Thoracic aorta (tissue), 2 donors: ENCODE measurements around the gene NADSYN1. TPM values are rescaled to one million over a fixed set of nuclear protein-coding genes. Genes with fewer than 3 reads are reported as not detected.
A peak's percentile ranks its signal among the peaks of the same experiment; 100 is the strongest.

Experiments
- ATAC-seq: fragments of 150-250 bp; one replicate; pipeline ENCODE4 v1.8.0; 2017; ENCODE audit warnings: low read depth; ENCODE audit not compliant: insufficient number of reproducible peaks, low FRiP score
- DNase-seq: peaks from one replicate; pipeline ENCODE4 v3.0.0-alpha.2; 2020; ENCODE audit warnings: low spot score
- H3K27ac ChIP-seq, 2 donors: fragments of 200-600 bp; sonication (generic); 1 replicate in 1 of 2; 2 replicates in 1 of 2; pipeline ENCODE4 v1.5.1; 2016; ENCODE audit warnings: mild to moderate bottlenecking in 2 of 2, moderate library complexity in 2 of 2
- H3K27me3 ChIP-seq: fragments of 200-600 bp; sonication (generic); replicated peaks from 2 replicates; pipeline ENCODE4 v1.6.0; 2016; ENCODE audit warnings: mild to moderate bottlenecking; ENCODE audit not compliant: insufficient read depth
- H3K36me3 ChIP-seq: fragments of 200-600 bp; sonication (generic); one replicate; pipeline ENCODE4 v1.5.1; 2016
- H3K4me1 ChIP-seq, 2 donors: fragments of 200-600 bp; sonication (generic); 1 replicate in 1 of 2; 2 replicates in 1 of 2; pipeline versions ENCODE4 v1.5.1 to v1.6.0; 2016; ENCODE audit warnings: low read depth in 2 of 2, mild to moderate bottlenecking in 1 of 2; ENCODE audit not compliant: control insufficient read depth in 1 of 2
- H3K4me3 ChIP-seq: fragments of 200-600 bp; sonication (generic); 2 replicates; pipeline ENCODE4 v1.5.1; 2016; ENCODE audit warnings: mild to moderate bottlenecking
- H3K9me3 ChIP-seq: fragments of 200-600 bp; sonication (generic); 2 replicates; pipeline ENCODE4 v1.5.1; 2016
- CTCF ChIP-seq: fragments of 200-600 bp; sonication (generic); IDR thresholded peaks from one replicate; pipeline ENCODE4 v1.5.1; 2019; ENCODE audit warnings: antibody characterized with exemption
- total RNA-seq, 2 donors: library from RNA; depleted of rRNA; stranded (reverse); fragments of >200 nt; gene quantifications; one replicate each; pipeline versions ENCODE4 v1.1.0 to v1.2.3, GENCODE V29; 2016

Gene NADSYN1
- total RNA-seq = 100 to 1,000 TPM in 1 of 2 donors, 10 to 100 TPM in 1; 68.0 to 112 TPM

DNA sequence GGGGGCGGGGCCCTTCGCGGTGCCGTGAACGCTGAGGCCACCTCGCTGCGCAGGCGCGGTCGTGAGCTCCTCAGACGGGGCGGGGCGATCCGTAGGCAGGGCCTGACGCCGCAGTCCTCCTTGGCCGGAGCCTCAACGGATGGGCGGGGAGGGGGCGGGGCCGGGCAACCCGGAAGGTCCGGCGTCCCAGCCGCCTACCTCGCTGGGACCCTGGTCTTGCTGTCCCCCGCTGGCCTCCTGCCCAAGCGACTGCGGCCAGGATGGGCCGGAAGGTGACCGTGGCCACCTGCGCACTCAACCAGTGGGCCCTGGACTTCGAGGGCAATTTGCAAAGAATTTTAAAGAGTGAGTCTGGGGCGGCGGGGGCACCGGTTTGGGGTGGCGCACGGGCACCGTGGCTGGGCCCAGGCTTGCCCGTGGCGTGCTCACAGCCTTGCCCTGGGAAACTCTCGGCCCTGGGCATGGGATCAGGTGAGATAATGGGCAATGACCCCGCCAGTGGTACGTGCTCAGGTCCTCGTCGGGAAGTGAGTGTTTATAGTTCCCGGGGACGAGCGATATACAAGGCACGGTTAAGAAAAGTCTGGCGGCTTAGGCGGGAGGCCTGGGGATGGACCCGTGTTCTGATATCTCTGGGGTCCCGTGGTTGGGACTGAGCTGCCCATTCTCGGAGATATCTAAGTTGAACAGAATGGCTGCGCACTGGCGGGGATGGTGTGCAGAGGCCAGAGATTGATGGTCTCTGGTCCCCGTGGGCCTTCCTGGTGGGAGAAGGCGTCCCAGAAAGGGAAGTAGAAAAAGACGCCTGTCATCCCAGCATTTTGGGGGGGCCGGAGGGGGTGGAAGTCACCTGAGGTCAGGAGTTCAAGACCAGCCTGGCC, at the start of gene NADSYN1:
TSS of gene NADSYN1 (plus strand) at position 167 of the 881 bp plus-strand sequence. CDS start at position 261, 94 bp downstream.
- Histone ChIP-seq H3K27me3 (no peaks in the 10 kb centered on the region), H3K36me3 (peaks cover 32% of the 10 kb centered on the region), H3K9me3 (no peaks in the 10 kb centered on the region), H3K4me1 (peaks cover 11 to 36% of the 10 kb centered on the region in 2 donors), H3K4me3 (peak within 1 kb of the TSS; percentile 94), H3K27ac (peak within 1 kb of the TSS; percentile 59 to 66)
- peak; percentile 83 for DNase-seq
- TF ChIP-seq CTCF = no peak
- ATAC-seq = peak; percentile 79

GRCh38 chr11:71404209-71404608, 48.8 kb upstream of the NADSYN1 start:
- no peak for DNase-seq
- Histone ChIP-seq H3K27ac (no peak overlapping the region), H3K4me3 (no peak overlapping the region), H3K4me1 (no peaks in the 10 kb centered on the region), H3K36me3 (no peaks in the 10 kb centered on the region), H3K9me3 (no peaks in the 10 kb centered on the region), H3K27me3 (no peaks in the 10 kb centered on the region)
- ATAC-seq = no peak
- TF ChIP-seq CTCF = no peak

- Histone ChIP-seq H3K27me3 (no peaks in the 10 kb centered on the region), H3K27ac (no peak overlapping the region), H3K9me3 (no peaks in the 10 kb centered on the region), H3K4me1 (no peaks in the 10 kb centered on the region), H3K36me3 (no peaks in the 10 kb centered on the region), H3K4me3 (no peak overlapping the region)
- DNase-seq (no peak), ATAC-seq (no peak)
- no peak for TF ChIP-seq CTCF
Observed at GRCh38 chr11:71406681-71407080, 46.3 kb upstream of the NADSYN1 start.

DNA sequence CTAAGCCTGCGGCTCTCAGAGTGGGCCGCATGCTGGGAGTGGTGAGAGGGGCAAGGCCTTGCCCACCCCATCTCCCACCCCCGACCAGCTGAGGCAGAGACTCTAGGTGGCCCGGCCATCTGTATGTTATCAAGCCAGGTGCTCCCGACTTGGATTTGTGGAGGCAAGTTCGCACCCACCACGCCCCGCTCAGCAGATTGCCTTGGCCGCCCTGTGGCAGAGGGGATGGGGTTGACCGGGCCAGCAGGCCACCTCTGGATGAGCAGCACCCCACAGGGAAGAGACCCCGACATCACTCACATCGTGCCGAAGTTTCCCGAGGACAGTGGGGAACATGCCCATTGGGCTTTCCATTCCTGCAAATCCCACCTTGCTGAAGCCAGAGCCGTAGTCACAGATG, 45.6 kb upstream of the NADSYN1 start:
- no peak for DNase-seq
- no peak overlapping the region for H3K27ac ChIP-seq
- ATAC-seq = no peak
- no peaks in the 10 kb centered on the region for H3K27me3 ChIP-seq
- no peaks in the 10 kb centered on the region for H3K36me3 ChIP-seq
- TF ChIP-seq CTCF = no peak
- no peaks in the 10 kb centered on the region for H3K9me3 ChIP-seq
- no peak overlapping the region for H3K4me3 ChIP-seq
- no peaks in the 10 kb centered on the region for H3K4me1 ChIP-seq

DNA sequence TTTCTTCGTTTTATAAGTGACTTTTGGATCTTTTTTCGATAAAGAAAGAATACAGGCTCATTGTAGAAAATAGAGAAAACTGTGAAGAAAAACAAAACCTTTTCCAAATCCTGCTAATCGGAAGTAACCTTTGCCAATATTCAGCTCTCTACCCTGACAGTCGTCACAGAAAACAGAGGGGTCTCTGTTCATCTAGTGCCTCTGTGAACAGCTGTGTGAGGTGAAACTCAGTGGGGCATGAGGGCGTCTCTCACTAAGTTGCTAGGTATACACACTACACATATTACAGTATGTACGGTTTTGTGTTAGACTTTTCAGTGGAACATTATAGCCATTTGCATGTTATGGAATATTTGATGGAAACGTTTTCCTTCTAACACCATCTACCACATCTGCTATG, 44.2 kb upstream of the NADSYN1 start:
- no peak overlapping the region for H3K4me3 ChIP-seq
- no peaks in the 10 kb centered on the region for H3K36me3 ChIP-seq
- DNase-seq (no peak), ATAC-seq (no peak)
- H3K27me3 ChIP-seq = no peaks in the 10 kb centered on the region
- no peaks in the 10 kb centered on the region for H3K9me3 ChIP-seq
- H3K4me1 ChIP-seq = no peaks in the 10 kb centered on the region
- TF ChIP-seq CTCF = no peak
- no peak overlapping the region for H3K27ac ChIP-seq
